HepG2 (cell line): ENCODE results near the gene SNX2. TPM values are rescaled to one million over a fixed set of nuclear protein-coding genes. Genes with fewer than 3 reads are reported as not detected.
A peak's percentile ranks its signal among the peaks of the same experiment; 100 is the strongest.

Experiments
- AHDC1 ChIP-seq: sonication (generic); formaldehyde crosslinking; IDR thresholded peaks from 2 replicates; pipeline ENCODE4 v1.5.1; 2020; ENCODE audit warnings: mild to moderate bottlenecking, missing genetic modification reagents, borderline replicate concordance
- BCL6 ChIP-seq: IDR thresholded peaks from 2 replicates; pipeline ENCODE4 v1.6.1; 2016; ENCODE audit warnings: missing genetic modification reagents, missing compliant biosample characterization
- CEBPG ChIP-seq: IDR thresholded peaks from 2 replicates; pipeline ENCODE4 v1.6.1; 2016
- FOSL1 ChIP-seq: sonication (generic); formaldehyde crosslinking; IDR thresholded peaks from 2 replicates; pipeline ENCODE4 v1.9.0; 2021; ENCODE audit warnings: missing genetic modification reagents, borderline replicate concordance
- FOSL2 ChIP-seq: sonication (generic); formaldehyde crosslinking; IDR thresholded peaks from 2 replicates; pipeline ENCODE4 v1.4.0; 2020; ENCODE audit warnings: missing genetic modification reagents
- FOXA1 ChIP-seq, 2 experiments: fragments of 450-650 bp in 1 of 2; sonication (generic) in 1 of 2; formaldehyde crosslinking in 1 of 2; IDR thresholded peaks; 2 replicates each; pipeline versions ENCODE4 v1.4.0 to v1.6.1; 2016 to 2020; ENCODE audit warnings: missing genetic modification reagents in 1 of 2
- FOXA3 ChIP-seq: IDR thresholded peaks from 2 replicates; pipeline ENCODE4 v1.6.1; 2016; ENCODE audit warnings: missing genetic modification reagents, missing compliant biosample characterization
- GFI1 ChIP-seq: sonication (generic); formaldehyde crosslinking; IDR thresholded peaks from 2 replicates; pipeline ENCODE4 v1.5.0; 2020; ENCODE audit warnings: missing genetic modification reagents, mild to moderate bottlenecking, borderline replicate concordance
- MAZ ChIP-seq, 2 experiments: sonication (generic) in 1 of 2; formaldehyde crosslinking in 1 of 2; IDR thresholded peaks; 2 replicates each; pipeline versions ENCODE4 v1.5.0 to v1.6.1; 2012 to 2020; ENCODE audit warnings: low read depth in 2 of 2, mild to moderate bottlenecking in 2 of 2, borderline replicate concordance in 1 of 2, improper control_type of control experiment in 1 of 2, low read length in 1 of 2, missing genetic modification reagents in 1 of 2, moderate library complexity in 1 of 2
- MYC ChIP-seq: sonication (generic); formaldehyde crosslinking; IDR thresholded peaks from 2 replicates; pipeline ENCODE4 v1.9.0; 2021; ENCODE audit warnings: missing genetic modification reagents, borderline replicate concordance
- NKX3-1 ChIP-seq: sonication (generic); formaldehyde crosslinking; IDR thresholded peaks from 2 replicates; pipeline ENCODE4 v1.5.0; 2020; ENCODE audit warnings: missing genetic modification reagents
- NR2F2 ChIP-seq: IDR thresholded peaks from 2 replicates; pipeline ENCODE4 v1.6.1; 2012; ENCODE audit warnings: low read depth, inconsistent platforms, borderline replicate concordance
- PREB ChIP-seq: sonication (generic); formaldehyde crosslinking; IDR thresholded peaks from 2 replicates; pipeline ENCODE4 v1.4.0; 2020; ENCODE audit warnings: missing genetic modification reagents
- RARA ChIP-seq: IDR thresholded peaks from 2 replicates; pipeline ENCODE4 v1.6.1; 2016; ENCODE audit warnings: missing genetic modification reagents, missing compliant biosample characterization
- RCOR2 ChIP-seq: IDR thresholded peaks from 2 replicates; pipeline ENCODE4 v1.6.1; 2016; ENCODE audit warnings: missing biosample characterization, missing genetic modification reagents
- SOX5 ChIP-seq: IDR thresholded peaks from 2 replicates; pipeline ENCODE4 v1.6.1; 2016; ENCODE audit warnings: borderline replicate concordance
- TEAD3 ChIP-seq: optimal IDR thresholded peaks from 2 replicates; pipeline ENCODE3; 2016; ENCODE audit warnings: borderline replicate concordance
- ZFAT ChIP-seq: sonication (generic); formaldehyde crosslinking; conservative IDR thresholded peaks from 2 replicates; pipeline ENCODE4 v1.8.1; 2023; ENCODE audit warnings: missing genetic modification reagents, inconsistent platforms
- ZNF251 ChIP-seq: sonication (generic); formaldehyde crosslinking; IDR thresholded peaks from 2 replicates; pipeline ENCODE4 v1.9.0; 2021; ENCODE audit warnings: mild to moderate bottlenecking, missing genetic modification reagents
- ZNF263 ChIP-seq: sonication (generic); formaldehyde crosslinking; IDR thresholded peaks from 2 replicates; pipeline ENCODE4 v1.4.0; 2020; ENCODE audit warnings: missing genetic modification reagents
- ZNF670 ChIP-seq: sonication (generic); formaldehyde crosslinking; IDR thresholded peaks from 2 replicates; pipeline ENCODE4 v1.8.0; 2022; ENCODE audit warnings: mild to moderate bottlenecking, missing genetic modification reagents, borderline replicate concordance
- ZNF766 ChIP-seq: sonication (generic); formaldehyde crosslinking; IDR thresholded peaks from 2 replicates; pipeline ENCODE4 v1.5.0; 2020; ENCODE audit warnings: missing genetic modification reagents, borderline replicate concordance
- polyA plus RNA-seq, 8 experiments: library from polyadenylated mRNA; depleted of rRNA in 3 of 8; stranded (reverse) in 7 of 8; unstranded in 1 of 8; fragments of >200 nt; fragmentation: Illumina TruSeq in 4 of 8; extraction: Trizol in 4 of 8; gene quantifications; 2 replicates each; pipeline versions ENCODE4 v1.2.1 to v1.2.3, GENCODE V29; 2011 to 2016; ENCODE audit warnings: low read depth in 4 of 8, missing spikeins in 1 of 8, mixed read lengths in 1 of 8; ENCODE audit not compliant: insufficient read depth in 1 of 8
- total RNA-seq, 5 experiments: library from RNA; depleted of rRNA; stranded (reverse); fragments of >200 nt; fragmentation: Illumina TruSeq; extraction: Trizol; gene quantifications; 2 replicates each; pipeline ENCODE4 v1.2.3, GENCODE V29; 2016; ENCODE audit warnings: low read depth in 1 of 5
- TF ChIP-seq, protein P1 (sequence below): sonication (generic); formaldehyde crosslinking; IDR thresholded peaks from 2 replicates; pipeline ENCODE4 v1.4.0; 2020; ENCODE audit warnings: missing genetic modification reagents

Gene SNX2
- total and polyA plus RNA-seq, 2 of the 13 experiments (the other 11 are each of a cell fraction or from before 2014, with no cell fraction given) = 26.4 to 78.8 TPM

GRCh38 chr5:122846051-122846550 is 71.2 kb downstream of the SNX2 start (continued):
- TF ChIP-seq SOX5 (CRISPR knock-in tag) = peak; percentile 52; the same call in 1 of the 2 replicates
- no peak for TF ChIP-seq PREB (CRISPR knock-in tag)
- 0 out of 2 replicates have a peak, but pooled peaks have one; percentile 9 for TF ChIP-seq MYC (CRISPR knock-in tag)
- no peak for TF ChIP-seq FOSL1 (CRISPR knock-in tag)
- peak; percentile 42 for TF ChIP-seq TEAD3 (CRISPR knock-in tag)
- peak; percentile 31; the same call in 1 of the 2 replicates for TF ChIP-seq AHDC1 (CRISPR knock-in tag)
- TF ChIP-seq BCL6 = peak; percentile 91
- TF ChIP-seq NR2F2 = 0 out of 2 replicates have a peak, but pooled peaks have one; percentile 32
- TF ChIP-seq CEBPG (CRISPR knock-in tag) = peak; percentile 51; the same call in 1 of the 2 replicates
- no peak for TF ChIP-seq MAZ (IDR thresholded peaks at IDR 0.05; ENCODE audit: borderline replicate concordance, low read depth, low read length)
- TF ChIP-seq MAZ (CRISPR knock-in tag; IDR thresholded peaks at IDR 0.05; ENCODE audit: low read depth) = no peak
- TF ChIP-seq ZNF263 = no peak
- TF ChIP-seq FOXA1 (IDR thresholded peaks at IDR 0.05) = no peak
- peak; percentile 7; the same call in 1 of the 2 replicates for TF ChIP-seq FOXA1 (CRISPR knock-in tag; IDR thresholded peaks at IDR 0.05)
- peak; percentile 84 for TF ChIP-seq FOSL2
- TF ChIP-seq GFI1 = peak; percentile 76
- TF ChIP-seq RARA (CRISPR knock-in tag) = peak; percentile 47
- TF ChIP-seq ZNF766 (CRISPR knock-in tag) = 0 out of 2 replicates have a peak, but pooled peaks have one; percentile 42
- TF ChIP-seq, protein P1, sequence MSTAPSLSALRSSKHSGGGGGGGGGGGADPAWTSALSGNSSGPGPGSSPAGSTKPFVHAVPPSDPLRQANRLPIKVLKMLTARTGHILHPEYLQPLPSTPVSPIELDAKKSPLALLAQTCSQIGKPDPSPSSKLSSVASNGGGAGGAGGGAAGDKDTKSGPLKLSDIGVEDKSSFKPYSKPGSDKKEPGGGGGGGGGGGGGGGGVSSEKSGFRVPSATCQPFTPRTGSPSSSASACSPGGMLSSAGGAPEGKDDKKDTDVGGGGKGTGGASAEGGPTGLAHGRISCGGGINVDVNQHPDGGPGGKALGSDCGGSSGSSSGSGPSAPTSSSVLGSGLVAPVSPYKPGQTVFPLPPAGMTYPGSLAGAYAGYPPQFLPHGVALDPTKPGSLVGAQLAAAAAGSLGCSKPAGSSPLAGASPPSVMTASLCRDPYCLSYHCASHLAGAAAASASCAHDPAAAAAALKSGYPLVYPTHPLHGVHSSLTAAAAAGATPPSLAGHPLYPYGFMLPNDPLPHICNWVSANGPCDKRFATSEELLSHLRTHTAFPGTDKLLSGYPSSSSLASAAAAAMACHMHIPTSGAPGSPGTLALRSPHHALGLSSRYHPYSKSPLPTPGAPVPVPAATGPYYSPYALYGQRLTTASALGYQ (CRISPR knock-in tag) = peak; percentile 62; the same call in 1 of the 2 replicates
- 0 out of 2 replicates have a peak, but pooled peaks have one; percentile 24 for TF ChIP-seq ZNF670 (CRISPR knock-in tag)
- TF ChIP-seq RCOR2 (CRISPR knock-in tag) = no peak
- peak; percentile 17; the same call in 1 of the 2 replicates for TF ChIP-seq FOXA3 (CRISPR knock-in tag)
- no peak for TF ChIP-seq ZNF251 (CRISPR knock-in tag)
- no peak for TF ChIP-seq NKX3-1 (CRISPR knock-in tag)
- peak; percentile 92 for TF ChIP-seq ZFAT (CRISPR knock-in tag)
